Fibroblast of peridontal ligament (primary cell): ENCODE data around the gene ANKS1A.
"Not testable (repeated sequence)": the region's sequence is repeated elsewhere in the genome, so short reads cannot be mapped to it uniquely, and the experiment has no call there.

ENCODE experiments used
- DNase-seq: peaks from one replicate; pipeline ENCODE4 v3.0.0-alpha.2; 2010; ENCODE audit errors: extremely low read depth

ANKS1A gene

DNA sequence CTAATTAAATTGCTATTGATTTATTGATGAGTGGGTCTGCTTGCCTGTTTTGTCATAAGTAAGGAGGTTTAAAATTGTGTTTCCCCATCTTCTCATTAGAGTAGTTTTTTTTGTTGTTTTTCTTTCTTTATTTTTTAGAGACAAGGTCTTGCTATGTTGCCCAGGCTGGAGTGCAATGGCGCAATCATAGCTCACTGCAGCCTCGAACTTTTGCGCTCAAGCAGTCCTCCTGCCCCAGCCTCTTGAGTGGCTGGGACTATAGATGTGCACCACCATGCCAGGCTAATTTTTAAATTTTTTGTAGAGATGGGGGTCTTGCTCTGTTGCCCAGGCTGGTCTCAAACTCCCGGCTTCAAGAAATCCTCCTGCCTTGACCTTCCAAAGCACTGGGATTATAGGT lies 31.0 kb downstream of the ANKS1A start:
- no peak for DNase-seq

DNA sequence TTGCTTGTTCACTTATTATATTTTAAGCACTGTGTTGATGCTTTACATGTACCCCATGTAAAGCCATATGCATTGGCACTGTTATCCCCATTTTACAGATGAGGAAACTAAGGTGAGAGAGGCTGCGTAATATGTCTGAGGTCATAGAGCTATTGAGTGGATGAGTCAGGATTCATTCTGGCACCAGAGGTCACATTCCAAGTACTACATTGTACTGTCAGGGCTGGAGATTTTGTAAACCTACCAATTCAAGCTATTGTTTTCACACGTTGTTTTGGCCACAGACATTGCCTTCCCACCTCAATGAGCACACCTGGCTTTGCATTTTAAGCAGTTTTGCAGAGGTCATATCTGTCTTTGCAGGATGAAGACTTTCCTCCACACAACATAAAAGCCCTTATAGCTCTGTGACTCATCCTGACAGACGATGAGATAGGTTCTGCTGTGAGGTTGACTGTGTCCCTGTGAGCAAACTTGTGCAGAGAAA lies 33.2 kb downstream of the ANKS1A start:
- DNase-seq: peak; percentile 46

DNA sequence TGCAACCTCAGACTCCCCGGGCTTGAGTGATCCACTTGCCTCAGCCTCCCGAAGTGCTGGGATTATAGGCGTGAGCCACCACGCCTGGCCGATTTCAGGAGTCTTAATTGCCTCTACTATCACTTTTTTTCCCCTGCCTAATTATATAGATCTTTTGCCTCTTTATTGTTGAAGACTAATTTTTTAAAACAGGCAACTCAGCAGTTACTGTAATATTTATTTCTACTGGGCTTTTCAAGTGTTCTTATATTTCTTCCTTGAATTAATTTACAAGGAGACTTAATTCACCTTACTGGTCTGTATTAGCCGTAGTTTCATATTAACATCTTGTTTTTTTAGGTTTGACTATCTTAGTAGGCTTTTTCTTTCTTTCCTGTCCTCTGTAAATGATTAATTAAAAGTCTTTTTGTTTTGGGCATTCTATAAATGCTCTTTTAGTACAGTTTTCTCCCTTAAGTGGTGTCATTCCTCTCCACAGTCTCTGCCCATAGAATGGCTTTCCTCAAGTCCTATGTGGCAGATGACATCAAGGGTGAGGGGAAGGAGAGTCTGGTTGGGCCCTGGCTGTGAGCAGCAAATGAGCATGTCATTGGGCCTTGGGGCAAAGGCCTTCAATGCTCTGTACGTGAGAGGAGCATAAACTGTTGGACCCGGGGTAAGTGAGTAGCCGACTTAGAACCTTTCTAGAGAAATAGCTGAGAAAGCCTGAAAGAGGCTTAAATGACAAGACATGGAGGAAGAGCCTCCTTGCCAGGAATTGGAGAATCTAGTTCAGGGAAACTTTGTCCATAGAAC lies 36.0 kb downstream of the ANKS1A start:
- no peak for DNase-seq

DNA sequence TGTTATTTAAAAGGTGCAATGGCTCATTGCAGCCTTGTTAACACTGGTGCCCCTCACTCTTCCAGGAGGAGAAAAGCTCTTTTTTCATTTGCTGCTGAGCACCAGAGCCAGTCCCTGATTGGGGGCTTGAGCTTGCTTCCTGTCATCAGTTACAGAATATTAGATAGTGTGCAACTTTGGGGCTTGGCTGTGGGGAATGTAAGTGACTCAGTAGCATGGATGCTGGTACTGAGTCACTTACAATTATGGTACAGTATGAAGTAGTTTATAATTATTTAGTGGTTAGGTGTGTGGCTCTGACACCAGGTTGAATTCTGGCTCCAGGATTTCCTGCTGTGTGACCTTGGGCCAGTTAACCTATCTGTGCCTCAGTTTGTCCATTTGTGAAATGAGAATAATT lies 37.6 kb downstream of the ANKS1A start:
- DNase-seq: no peak

DNA sequence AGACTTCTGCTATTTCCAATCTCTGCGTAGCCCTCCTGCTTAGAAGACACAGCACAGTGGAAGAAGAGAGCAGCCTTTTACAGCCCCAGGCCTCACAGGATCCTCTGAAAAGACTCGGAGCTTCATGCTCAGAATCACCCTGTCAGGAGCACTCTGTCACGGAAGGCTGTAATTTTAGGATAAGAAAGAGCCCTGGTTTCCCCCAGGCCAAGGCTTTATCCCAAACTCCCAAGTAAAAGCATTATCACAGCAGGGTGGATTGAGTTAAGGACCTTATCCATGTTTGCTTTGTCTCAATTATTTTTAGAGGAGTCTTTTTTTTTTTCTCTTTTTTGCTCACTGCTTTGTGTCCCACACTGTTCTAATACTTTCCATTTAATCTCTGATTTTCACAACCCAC lies 39.2 kb downstream of the ANKS1A start:
- DNase-seq: no peak

DNA sequence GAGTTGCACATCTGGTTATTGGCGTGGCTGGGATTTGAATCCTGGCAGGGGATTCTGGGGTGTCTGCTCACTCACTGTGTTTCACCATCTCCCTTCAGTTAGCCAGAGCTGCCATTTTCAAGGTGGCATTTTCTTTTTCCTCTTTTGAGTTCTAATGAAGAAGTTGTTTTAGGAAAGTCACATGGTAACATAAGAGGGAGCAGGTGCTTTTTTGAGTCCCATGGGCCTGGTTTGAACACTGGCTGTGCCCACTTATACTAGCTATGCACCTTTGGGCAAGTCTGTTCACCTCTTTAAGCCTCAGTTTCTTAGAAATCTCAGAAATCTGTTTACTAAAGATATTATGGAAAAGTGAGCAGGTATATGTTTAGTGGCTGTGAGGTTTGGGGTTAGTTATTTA lies 39.6 kb downstream of the ANKS1A start:
- no peak for DNase-seq

DNA sequence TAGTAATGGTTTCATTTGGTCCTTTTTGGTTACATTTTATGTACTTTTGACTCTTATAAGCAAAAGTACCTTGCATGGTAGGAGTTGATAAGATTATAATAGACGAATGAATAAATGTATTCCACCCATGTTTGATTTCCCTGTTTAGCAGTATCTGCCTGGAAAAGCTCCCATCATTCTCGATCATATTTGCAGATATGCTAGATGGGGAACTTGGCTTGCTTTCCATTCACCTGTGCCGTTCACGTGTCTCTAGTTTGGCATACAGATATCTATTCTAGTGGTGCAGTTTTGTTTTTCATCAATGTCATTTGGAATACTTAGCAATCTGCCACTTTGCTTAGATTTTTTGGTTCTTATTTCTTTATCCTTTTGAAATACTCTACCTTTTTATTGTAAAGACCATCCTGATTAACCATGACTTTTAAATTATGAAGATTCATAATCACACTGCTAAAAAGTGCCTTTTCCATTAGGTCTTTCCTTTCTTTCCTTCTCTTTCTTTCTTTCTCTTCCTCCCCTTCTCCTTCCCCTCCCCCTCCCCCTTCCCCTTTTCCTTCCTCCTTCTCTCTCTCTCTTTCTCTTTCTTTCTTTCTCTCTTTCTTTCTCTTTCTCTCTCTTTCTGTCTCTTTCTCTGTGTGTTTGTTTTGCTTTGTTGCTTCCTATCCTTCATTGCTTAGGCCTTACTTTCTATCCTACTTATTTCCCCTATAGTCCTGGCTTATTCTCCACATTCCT lies 40.4 kb downstream of the ANKS1A start:
- no peak for DNase-seq

DNA sequence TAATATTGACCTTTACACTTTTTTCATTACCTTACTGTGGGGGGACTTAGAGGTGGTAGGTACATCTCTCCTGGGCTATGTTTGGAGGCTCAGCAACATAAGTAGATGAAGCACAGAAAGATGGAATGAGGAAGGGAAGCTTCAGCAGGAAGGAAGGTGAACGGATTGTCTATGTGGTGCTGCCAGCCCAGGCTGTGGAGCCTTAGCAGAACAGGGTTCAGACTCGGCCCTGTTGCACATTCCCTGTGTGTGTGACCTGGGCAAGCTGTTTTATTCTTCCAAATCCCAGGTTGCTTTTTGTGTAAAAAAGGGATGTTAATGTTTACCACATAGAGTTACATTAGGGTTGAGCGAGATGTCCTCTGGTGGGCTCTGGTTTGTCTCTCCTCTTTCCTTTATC lies 41.2 kb downstream of the ANKS1A start:
- no peak for DNase-seq

DNA sequence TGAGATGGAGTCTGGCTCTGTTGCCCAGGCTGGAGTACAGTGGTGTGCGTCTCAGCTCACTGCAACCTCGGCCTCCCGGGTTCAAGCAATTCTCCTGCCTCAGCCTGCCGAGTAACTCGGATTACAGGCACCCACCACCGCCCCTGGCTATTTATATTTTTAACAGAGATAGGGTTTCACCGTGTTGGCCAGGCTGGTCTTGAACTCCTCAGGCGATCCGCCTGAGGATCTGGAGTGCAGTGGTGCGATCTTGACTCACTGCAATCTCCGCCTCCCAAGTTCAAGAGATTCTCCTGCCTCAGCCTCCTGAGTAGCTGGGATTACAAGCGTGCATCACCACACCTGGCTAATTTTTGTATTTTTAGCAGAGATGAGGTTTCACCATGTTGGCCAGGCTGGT lies 43.1 kb downstream of the ANKS1A start:
- not testable (repeated sequence) for DNase-seq

DNA sequence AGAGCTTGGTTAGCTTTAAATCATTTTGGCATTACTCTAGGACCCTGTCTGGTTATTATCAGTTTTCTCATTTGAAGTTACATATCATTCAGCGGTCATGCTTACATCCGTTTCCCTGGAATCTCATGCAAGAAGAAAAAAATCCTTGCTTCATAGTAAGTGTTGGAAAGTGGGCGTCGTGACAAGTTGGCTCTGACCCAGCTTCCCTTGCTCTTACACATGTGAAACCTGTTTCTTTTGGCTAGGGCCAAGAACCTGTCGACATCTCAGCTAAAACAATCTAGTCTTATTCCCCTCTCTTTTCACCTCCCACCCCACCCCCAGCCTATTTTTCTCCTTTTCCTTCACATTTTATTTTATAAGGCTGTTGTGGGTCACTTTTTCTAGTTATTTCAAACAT lies 45.5 kb downstream of the ANKS1A start:
- no peak for DNase-seq

DNA sequence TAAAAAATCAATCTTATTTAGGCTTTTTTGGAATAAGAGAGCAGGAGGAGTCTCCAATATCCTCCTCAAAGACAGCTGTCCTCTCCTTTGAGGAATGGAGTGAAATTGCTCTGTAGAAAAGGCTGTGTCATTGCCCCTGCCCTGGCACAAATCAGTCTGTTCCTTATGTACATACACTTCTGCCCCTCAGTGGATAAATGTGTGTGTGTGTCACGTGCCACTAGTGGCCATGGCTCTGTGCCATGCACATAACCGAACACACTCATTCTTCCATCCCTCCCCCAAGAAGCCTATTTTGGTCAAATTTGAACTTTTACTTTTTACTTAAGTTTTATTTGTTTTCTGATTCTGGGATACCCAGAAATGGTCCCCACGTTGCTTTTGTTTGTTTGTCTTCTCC lies 49.2 kb downstream of the ANKS1A start:
- no peak for DNase-seq

DNA sequence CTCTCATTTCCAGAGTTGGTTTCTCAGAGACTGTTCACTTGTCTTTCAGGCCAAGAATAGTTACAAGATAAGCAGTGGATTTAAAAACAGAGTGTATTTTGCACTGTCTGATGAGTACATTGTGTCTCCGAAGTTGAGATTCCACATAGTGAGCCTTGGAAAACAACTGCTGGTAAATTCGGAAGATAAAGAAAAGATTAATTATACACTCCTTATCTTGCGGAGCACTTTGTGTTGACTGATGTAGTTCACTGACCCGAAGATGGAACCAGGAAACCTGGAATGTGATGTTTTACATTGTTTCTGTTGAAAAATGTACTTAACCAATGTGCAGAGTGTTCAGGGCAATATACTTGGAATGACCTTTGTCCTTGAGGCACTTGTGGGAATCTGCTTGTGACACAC lies 51.0 kb downstream of the ANKS1A start:
- no peak for DNase-seq

DNA sequence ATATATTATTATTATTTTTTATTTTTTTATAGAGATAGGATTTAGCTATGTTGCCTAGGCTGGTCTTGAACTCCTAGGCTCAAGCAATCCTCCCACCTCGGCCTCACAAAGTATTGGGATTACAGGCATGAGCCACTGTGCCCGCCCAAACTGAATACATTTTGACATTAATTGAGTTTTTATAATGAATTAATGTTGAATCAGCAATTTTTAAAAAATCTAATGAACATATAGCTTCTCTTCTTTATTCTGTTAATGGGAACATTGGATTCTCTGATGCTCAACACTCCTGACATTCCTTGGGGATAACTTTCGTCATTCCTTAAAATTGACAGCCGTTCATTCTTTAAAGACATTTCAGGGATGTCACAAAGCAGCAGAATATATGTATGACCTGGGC lies 52.4 kb downstream of the ANKS1A start:
- no peak for DNase-seq

DNA sequence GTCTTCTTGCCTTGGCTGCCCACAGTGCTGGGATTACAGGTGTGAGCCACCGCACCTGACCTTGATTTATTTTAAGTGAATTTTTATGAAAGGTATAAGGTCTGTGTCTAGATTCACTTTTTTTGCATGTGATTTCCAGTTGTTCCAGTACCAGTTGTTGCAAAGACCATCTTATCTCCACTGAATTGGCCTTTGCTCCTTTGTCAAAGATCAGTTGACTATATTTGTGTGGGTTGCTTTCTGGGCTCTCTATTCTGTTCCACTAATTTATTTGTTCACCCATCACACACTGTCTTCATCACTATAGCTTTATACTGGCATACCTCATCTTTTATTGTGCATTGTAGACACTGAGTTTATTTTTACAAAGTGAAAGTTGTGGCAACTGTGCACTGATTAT lies 56.3 kb downstream of the ANKS1A start:
- no peak for DNase-seq

DNA sequence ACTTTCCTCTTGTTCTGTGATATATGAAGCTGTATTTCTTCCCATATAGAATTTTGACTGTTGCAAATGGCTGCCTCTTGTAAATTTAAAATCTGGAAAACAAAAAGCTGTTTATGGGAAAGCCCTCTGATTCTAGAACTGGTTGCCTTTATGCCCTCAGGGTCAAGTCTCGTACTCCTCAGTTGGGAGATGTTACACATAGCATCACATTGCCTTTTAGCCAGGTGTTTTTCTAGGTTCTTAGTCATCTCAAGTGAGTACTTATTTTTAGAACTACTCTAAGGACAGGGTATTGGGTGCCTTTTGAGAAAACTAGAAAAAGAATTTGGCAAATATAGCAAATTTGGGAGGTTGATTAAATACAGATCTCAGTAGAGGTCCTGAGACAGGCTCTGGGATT lies 58.5 kb downstream of the ANKS1A start:
- no peak for DNase-seq

DNA sequence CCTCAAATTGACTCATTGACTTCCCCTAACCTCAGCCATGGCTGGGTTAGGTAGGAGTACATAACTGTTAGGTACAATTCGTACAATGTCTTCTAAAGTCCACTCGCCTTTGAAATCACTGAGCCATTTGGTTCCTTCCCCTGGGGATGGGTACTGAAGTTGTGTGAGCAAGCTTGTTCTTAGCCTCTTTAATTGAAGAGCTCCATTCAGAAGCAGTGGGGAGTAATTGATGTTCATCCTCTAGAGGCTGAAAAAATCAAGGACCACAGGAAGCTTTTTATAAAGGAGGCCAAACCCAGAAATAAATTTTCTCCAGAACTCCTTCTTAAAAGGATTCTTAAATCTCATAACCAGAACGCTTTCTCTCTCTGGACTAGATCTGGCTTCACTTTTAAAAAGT lies 60.6 kb downstream of the ANKS1A start:
- no peak for DNase-seq

DNA sequence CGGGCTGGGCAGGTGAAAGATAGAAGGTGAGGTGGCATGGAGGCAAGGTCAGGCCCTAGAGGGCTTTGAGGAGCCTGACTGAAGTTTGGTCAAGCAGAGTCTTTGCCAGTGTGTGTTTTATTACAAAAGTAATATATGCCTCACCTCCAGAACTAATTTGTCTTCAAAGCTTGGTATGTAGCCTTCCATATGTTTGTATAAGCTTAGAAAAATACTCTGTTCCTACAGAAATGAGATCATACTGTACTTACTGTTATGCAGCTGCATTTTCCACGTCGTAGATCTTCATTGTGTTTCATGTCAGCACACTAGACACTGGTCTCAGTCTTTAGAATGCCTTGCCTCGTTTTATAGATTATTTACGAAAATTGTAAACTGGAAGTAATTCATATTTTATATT lies 61.8 kb downstream of the ANKS1A start:
- no peak for DNase-seq

DNA sequence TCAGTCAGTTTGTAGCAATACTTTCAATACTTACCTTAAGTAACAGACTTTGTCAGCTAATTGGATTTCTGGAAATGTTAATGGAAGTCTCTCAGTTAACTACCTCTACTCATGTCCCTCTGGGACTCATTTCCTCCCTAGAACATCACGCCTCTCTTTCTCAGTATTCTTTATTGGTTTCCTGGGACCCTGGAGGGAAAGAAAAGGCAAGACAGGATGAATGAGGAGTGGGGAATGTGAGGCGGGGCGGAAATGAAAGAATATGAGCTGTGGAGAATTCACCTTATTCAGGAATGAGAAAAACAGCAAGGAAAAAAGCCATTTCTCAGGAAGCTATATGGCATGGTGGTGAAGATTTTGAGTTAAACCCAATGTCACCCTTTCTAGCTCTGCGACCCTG lies 62.7 kb downstream of the ANKS1A start:
- DNase-seq: no peak

DNA sequence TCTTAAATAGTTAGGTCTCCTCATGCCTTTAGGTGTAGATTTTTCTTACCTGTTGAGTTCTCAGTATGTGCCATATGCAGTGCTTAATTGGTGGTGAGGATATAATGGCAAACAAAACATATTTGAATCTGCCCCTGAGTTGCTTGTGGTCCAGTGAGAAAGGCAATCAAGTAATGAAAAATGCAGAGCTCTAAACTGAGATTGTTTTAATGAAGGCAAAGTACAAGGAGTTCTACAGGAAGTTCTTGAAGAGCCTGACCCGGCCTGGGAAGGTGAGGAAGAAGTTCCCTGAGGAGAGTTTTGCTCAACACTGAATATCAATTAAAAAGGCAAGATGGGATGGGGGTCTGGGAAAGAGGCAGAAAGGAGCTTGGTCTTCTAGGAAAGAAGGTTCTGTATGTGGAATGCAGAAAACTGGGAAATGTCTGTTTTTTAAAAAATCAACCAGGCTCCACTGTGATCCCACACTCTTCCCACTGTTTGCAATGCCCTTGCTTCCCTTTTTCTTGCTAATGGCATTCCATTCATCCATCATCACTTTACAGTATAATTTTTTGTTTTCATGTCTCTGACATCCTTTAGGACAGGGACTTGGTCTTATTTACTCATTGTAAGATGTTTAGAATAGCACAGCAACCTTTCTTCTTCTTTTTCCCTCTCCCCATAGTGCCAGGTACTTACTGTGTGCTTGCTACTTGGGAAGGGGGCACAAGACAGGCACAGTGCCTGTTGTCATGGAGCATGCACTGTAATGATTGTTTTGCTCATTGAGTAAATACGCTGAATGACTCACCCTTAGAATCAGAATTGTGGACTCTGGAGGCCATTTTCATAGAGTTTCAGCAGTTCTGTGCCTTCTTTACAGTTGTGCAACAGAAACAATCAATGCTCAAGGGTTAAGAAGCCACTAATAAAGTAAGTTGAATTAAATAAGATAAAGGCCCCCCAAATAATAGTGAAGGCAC lies 64.3 kb downstream of the ANKS1A start:
- peak; percentile 87 for DNase-seq

DNA sequence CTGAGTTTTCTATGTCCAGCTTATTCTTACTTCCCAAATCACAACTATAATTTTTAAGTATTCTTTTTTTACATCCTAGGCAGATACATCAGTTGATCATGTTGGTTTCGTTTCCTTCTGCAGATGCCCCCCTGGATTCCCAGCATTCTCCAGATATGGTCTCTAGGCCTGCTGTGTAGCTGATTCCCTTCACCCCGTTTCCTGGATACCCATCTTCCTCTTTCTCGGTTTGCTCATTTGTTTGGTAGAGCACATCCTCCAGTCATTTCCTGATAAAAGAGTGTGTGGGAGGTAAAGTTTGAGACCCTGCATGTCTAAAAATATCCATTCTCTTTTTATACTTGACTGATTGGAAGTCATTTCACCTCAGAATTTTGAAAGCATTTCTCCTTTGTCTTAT lies 66.4 kb downstream of the ANKS1A start:
- no peak for DNase-seq

DNA sequence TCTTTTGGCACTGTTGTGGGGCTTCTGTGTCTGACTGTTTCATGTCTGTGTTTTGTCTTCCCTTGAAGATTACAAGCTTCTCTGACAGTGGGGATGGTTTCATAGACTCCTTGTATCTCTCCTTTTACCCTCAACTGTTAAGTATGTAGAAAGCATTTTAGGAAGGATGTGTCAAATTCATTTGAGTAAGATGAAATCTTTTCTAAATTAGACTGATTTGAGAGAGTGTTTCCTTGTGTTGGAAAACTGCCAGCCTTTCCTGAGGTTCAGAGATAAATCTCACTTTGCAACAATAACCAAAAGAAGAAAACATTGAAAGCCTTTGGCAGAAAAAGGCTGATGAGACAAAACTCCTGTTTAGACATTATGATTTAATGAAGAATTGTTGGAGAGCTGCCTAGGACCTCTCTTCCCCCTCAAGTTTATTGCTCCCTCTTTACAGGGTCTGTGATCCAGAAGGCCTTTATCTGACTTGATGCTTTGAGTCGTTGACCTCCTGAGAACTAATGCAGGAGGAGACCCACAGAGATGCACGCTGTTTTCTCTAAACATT lies 68.3 kb downstream of the ANKS1A start:
- DNase-seq: no peak

DNA sequence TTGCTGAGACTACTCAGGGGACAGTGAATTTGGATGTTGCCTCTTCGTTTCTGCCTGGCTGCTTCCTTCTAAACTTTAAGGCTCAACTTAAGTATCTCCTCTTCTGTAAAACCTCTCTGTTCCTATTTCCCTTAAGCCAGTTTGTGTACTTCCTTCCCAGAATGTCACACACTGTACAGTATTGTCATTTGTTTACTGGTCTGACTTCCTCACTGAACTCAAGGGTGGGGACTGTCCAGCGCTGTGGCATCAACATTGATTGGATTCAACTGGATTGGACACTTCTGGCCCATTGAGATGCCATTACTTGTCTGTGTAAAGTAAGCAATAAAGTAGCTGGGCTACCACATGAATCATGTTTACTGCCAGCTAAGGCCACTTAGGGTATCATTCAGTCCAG lies 69.7 kb downstream of the ANKS1A start:
- no peak for DNase-seq
